ENCODE results near the gene FALEC.

The FALEC gene

DNA sequence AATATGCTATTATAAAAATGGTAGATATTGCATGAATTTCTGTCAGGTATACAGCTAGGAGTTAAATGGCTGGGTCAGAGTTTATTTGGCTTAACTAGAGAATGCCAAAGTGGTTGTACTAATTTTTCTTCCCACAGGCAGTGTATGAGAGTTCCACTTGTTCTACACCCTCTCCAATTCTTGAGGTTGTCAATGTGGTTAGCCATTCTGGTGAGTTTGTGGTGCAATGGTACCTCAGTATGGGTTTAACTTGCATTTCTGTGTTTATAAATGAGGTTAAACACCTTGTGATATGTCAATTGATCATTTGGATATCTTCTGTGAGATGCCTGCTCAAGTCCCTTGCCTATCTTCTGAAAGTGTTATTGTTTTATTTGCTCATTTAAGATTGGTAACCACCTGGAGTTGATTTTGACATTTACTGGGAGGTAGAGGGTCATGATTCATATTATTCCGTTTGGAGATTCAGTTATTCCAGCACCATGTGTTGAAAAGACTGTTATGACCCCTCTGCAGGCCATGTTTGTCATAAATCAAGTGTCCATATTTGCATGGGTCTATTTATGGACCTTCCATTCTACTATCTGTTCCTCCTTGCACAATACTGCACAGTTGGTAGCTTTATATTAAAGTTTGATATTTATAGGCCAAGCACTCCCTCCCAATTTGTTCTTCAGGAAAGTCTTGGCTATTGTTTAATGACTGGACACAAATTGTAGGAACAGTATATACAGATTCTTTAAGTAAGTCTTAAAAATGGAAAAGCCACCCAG lies 5.8 kb downstream of the FALEC start:
- Mint-ChIP-seq H3K36me3 (ENCODE audit: low read depth) (no peaks in the 10 kb centered on the region), H3K9me3 (no peaks in the 10 kb centered on the region), H3K27ac (no peak overlapping the region), H3K27me3 (ENCODE audit: low read depth) (no peaks in the 10 kb centered on the region), H3K4me1 (ENCODE audit: low read depth) (peaks cover 7% of the 10 kb centered on the region), H3K4me3 (no peak overlapping the region)
- DNase-seq (ENCODE audit: low spot score) = no peak

GRCh38 chr1:150525348-150525747 lies 9.8 kb downstream of the FALEC start:
- Mint-ChIP-seq H3K4me1 (ENCODE audit: low read depth) (peaks cover 2% of the 10 kb centered on the region), H3K27ac (no peak overlapping the region), H3K4me3 (no peak overlapping the region), H3K9me3 (no peaks in the 10 kb centered on the region), H3K27me3 (ENCODE audit: low read depth) (no peaks in the 10 kb centered on the region), H3K36me3 (ENCODE audit: low read depth) (no peaks in the 10 kb centered on the region)
- no peak for DNase-seq (ENCODE audit: low spot score)

DNA sequence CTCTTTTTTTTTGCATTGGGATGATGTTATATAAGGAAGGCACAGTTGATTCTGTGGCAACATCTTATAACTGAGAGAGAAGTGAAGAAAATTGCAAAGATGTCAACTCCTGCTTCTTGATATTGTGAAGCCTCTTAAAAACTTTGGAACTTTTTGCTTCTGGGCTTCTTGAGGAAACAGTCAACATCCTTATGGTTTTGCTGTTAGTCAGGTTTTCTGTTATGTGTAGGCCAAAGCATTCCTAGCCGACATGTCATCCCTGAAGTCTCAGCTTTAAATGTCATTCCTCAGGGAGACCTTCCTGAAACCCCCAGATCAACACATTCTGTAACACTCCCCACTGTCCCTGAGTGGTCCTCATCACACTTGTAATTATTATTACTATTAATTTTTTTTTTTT lies 12.6 kb downstream of the FALEC start:
- H3K9me3 Mint-ChIP-seq = no peaks in the 10 kb centered on the region
- no peak overlapping the region for H3K27ac Mint-ChIP-seq
- DNase-seq (ENCODE audit: low spot score) = no peak
- H3K4me3 Mint-ChIP-seq = no peak overlapping the region
- no peaks in the 10 kb centered on the region for H3K27me3 Mint-ChIP-seq (ENCODE audit: low read depth)
- no peaks in the 10 kb centered on the region for H3K36me3 Mint-ChIP-seq (ENCODE audit: low read depth)
- H3K4me1 Mint-ChIP-seq (ENCODE audit: low read depth) = peaks cover 3% of the 10 kb centered on the region

GRCh38 chr1:150529017-150529416 lies 13.5 kb downstream of the FALEC start:
- Mint-ChIP-seq H3K9me3 (no peaks in the 10 kb centered on the region), H3K27ac (no peak overlapping the region), H3K27me3 (ENCODE audit: low read depth) (no peaks in the 10 kb centered on the region), H3K4me3 (no peak overlapping the region), H3K36me3 (ENCODE audit: low read depth) (no peaks in the 10 kb centered on the region), H3K4me1 (ENCODE audit: low read depth) (peaks cover 3% of the 10 kb centered on the region)
- DNase-seq (ENCODE audit: low spot score) = no peak

DNA sequence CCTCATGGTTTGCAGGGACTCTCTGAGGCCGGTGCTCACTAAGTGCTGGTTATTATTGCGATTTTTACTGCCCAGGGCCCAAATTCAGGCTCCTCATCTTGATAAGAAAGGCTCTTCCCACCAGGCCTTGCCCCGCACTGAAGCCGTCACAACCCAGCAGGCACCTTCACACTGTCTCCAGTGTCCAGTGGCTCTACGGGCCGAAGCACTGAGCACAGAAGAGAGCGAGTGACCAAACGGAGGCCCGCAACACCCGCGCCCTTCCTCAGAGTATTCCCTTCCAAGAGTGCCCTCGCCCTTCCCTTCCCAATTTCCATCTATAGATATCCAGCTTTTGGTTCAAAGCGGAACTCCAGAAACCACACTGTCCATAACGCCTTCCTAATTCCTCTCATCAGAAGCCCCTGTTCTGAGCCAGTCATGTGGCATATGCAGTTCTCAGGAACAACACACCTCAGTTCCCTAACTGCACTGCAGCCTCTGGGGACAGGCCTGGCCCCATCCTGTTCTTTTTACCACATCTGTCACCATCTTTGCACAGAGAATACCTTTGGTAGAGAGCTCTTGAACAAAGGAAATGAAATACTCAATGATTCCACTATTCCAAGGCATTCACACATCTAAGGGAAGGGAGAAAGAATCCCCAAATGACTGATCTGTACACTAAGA lies 15.1 kb downstream of the FALEC start:
- Mint-ChIP-seq H3K36me3 (ENCODE audit: low read depth) (no peaks in the 10 kb centered on the region), H3K4me1 (ENCODE audit: low read depth) (peaks cover 3% of the 10 kb centered on the region), H3K9me3 (no peaks in the 10 kb centered on the region), H3K27ac (no peak overlapping the region), H3K27me3 (ENCODE audit: low read depth) (no peaks in the 10 kb centered on the region), H3K4me3 (no peak overlapping the region)
- DNase-seq (ENCODE audit: low spot score) = no peak

- Mint-ChIP-seq H3K27me3 (ENCODE audit: low read depth) (no peaks in the 10 kb centered on the region), H3K27ac (no peak overlapping the region), H3K36me3 (ENCODE audit: low read depth) (no peaks in the 10 kb centered on the region), H3K4me3 (no peak overlapping the region), H3K9me3 (no peaks in the 10 kb centered on the region), H3K4me1 (ENCODE audit: low read depth) (peaks cover 3% of the 10 kb centered on the region)
- no peak for DNase-seq (ENCODE audit: low spot score)
Observed at GRCh38 chr1:150532860-150533259, 17.3 kb downstream of the FALEC start.

GRCh38 chr1:150534002-150534401 lies 18.4 kb downstream of the FALEC start:
- H3K36me3 Mint-ChIP-seq (ENCODE audit: low read depth) = no peaks in the 10 kb centered on the region
- no peaks in the 10 kb centered on the region for H3K27me3 Mint-ChIP-seq (ENCODE audit: low read depth)
- peaks cover 3% of the 10 kb centered on the region for H3K4me1 Mint-ChIP-seq (ENCODE audit: low read depth)
- H3K9me3 Mint-ChIP-seq = no peaks in the 10 kb centered on the region
- no peak overlapping the region for H3K4me3 Mint-ChIP-seq
- no peak overlapping the region for H3K27ac Mint-ChIP-seq
- no peak for DNase-seq (ENCODE audit: low spot score)

GRCh38 chr1:150535511-150536287 lies 20.1 kb downstream of the FALEC start:
- Mint-ChIP-seq H3K36me3 (ENCODE audit: low read depth) (no peaks in the 10 kb centered on the region), H3K9me3 (no peaks in the 10 kb centered on the region), H3K27me3 (ENCODE audit: low read depth) (no peaks in the 10 kb centered on the region), H3K27ac (no peak overlapping the region), H3K4me3 (no peak overlapping the region), H3K4me1 (ENCODE audit: low read depth) (peaks cover 3% of the 10 kb centered on the region)
- DNase-seq (ENCODE audit: low spot score) = no peak

- no peak overlapping the region for H3K4me3 Mint-ChIP-seq
- no peaks in the 10 kb centered on the region for H3K36me3 Mint-ChIP-seq (ENCODE audit: low read depth)
- H3K4me1 Mint-ChIP-seq (ENCODE audit: low read depth) = peaks cover 3% of the 10 kb centered on the region
- DNase-seq (ENCODE audit: low spot score) = no peak
- no peaks in the 10 kb centered on the region for H3K27me3 Mint-ChIP-seq (ENCODE audit: low read depth)
- no peak overlapping the region for H3K27ac Mint-ChIP-seq
- H3K9me3 Mint-ChIP-seq = no peaks in the 10 kb centered on the region
Observed at GRCh38 chr1:150536836-150537731, 21.5 kb downstream of the FALEC start.

DNA sequence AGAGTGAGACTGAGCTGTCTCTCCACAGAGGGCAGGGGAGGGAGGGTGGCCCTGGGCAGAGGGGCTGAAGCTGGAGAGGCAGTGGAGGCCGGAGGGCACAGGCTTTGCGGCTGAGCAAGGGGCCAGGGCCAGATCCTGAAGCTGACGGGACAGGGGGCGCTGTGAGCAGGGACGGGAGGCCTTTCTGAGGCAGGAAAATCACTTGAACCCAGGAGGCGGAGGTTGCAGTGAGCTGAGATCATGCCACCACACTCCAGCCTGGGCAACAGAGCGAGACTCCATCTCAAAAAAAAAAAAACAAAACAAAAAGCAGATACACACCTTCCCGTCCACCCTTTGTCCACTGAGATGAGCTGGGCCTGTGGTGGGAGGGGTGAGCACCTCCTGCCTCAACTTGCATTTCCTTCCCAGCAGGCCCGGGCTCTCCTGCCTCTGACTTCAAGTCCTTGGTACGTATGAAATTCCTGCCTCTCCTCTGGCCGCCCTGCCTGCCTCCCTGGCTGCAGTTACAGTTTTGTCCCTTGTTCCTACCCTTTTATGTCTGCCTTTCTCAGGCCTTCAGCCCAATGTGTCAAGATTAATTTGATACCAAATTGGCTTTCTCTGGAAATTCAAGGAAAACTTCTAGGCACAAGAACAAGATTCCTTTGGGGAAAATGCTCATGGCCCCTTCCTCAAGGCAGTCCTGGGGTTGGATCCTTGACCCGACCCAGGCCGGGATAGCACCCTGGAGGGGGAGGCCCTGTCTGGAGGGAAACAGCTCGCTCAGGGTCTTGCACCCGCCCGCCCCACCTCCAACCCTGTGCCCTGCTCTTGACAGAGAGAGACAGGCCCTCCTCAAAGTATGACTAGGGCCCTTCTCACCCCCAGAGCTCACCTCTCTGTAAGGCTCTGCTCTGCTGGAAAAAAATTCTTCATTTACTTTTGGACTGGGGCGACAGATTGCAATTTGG lies 22.5 kb downstream of the FALEC start:
- Mint-ChIP-seq H3K27ac (no peak overlapping the region), H3K9me3 (no peaks in the 10 kb centered on the region), H3K4me1 (ENCODE audit: low read depth) (no peaks in the 10 kb centered on the region), H3K4me3 (no peak overlapping the region), H3K36me3 (ENCODE audit: low read depth) (no peaks in the 10 kb centered on the region), H3K27me3 (ENCODE audit: low read depth) (no peaks in the 10 kb centered on the region)
- no peak for DNase-seq (ENCODE audit: low spot score)

GRCh38 chr1:150543500-150544143 lies 28.1 kb downstream of the FALEC start:
- Mint-ChIP-seq H3K27ac (no peak overlapping the region), H3K27me3 (ENCODE audit: low read depth) (peaks cover 13% of the 10 kb centered on the region), H3K4me3 (no peak overlapping the region), H3K9me3 (no peaks in the 10 kb centered on the region), H3K4me1 (ENCODE audit: low read depth) (peaks cover 3% of the 10 kb centered on the region), H3K36me3 (ENCODE audit: low read depth) (no peaks in the 10 kb centered on the region)
- DNase-seq (ENCODE audit: low spot score) = no peak

GRCh38 chr1:150544204-150544603 lies 28.7 kb downstream of the FALEC start:
- H3K4me3 Mint-ChIP-seq = no peak overlapping the region
- no peak overlapping the region for H3K27ac Mint-ChIP-seq
- no peak for DNase-seq (ENCODE audit: low spot score)
- H3K9me3 Mint-ChIP-seq = no peaks in the 10 kb centered on the region
- no peaks in the 10 kb centered on the region for H3K36me3 Mint-ChIP-seq (ENCODE audit: low read depth)
- H3K4me1 Mint-ChIP-seq (ENCODE audit: low read depth) = peaks cover 3% of the 10 kb centered on the region
- peaks cover 13% of the 10 kb centered on the region for H3K27me3 Mint-ChIP-seq (ENCODE audit: low read depth)

All from T-helper 2 cell treated with Interferon-gamma antibody and Interleukin-4, amounts not matched to agents 5 μg/mL and 100 μg/mL, for 36 hours (primary cell).